ENCODE results near the gene PANK3.
"Not testable (repeated sequence)": the region's sequence is repeated elsewhere in the genome, so short reads cannot be mapped to it uniquely, and the experiment has no call there.

The PANK3 gene

DNA sequence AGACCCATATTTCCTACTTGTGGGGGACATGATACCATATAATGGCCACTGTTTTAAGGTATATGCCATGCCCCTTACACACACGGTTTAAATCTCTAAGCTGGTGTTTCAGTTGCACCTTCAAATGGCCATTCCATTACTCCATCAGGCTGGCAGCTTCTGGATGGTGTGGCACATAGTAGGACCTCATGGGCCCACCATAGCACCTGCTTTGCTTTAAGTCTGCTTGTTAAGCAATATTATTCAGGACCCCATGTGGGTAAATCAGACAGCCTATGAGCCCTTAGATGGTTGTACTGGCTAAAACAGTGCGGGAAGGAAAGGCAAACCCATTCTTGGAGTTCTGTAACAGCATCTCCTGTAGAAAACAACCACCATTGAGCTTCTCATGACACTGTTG lies 27.4 kb upstream of the PANK3 start:
- Mint-ChIP-seq H3K4me1 (ENCODE audit: low read depth in 2 of 2) (no peaks in the 10 kb centered on the region), H3K9me3 (no peaks in the 10 kb centered on the region), H3K27me3 (peaks cover 0 to 22% of the 10 kb centered on the region in 2 donors), H3K4me3 (no peak overlapping the region), H3K36me3 (ENCODE audit: insufficient read depth) (no peaks in the 10 kb centered on the region), H3K27ac (no peak overlapping the region)
- no peak for DNase-seq
- no peak for ATAC-seq (replicated peaks)

DNA sequence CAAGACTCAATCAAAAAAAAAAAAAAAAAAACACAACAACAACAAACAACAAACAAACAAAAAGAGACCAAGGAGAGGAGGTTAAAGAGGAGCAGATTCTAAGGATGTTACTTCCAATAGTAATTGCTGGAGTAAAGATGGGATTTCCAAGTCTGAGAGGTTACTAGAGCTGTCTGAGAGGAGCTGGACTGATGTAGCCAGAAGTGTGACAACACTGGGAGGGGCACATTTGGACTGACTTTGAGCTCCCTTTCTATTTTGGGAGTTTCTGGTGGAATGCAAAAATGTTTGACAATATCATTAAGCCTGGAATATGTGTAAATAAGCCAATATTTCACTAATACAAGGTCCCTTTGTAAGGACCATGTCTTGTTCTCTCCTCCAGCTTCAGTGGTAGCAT lies 25.3 kb upstream of the PANK3 start:
- no peaks in the 10 kb centered on the region for H3K36me3 Mint-ChIP-seq (ENCODE audit: insufficient read depth)
- ATAC-seq (replicated peaks) (no peak), DNase-seq (no peak)
- no peaks in the 10 kb centered on the region for H3K9me3 Mint-ChIP-seq
- H3K4me3 Mint-ChIP-seq: no peak overlapping the region
- no peaks in the 10 kb centered on the region for H3K4me1 Mint-ChIP-seq (ENCODE audit: low read depth in 2 of 2)
- peaks cover 0 to 26% of the 10 kb centered on the region in 2 donors for H3K27me3 Mint-ChIP-seq
- H3K27ac Mint-ChIP-seq: no peak overlapping the region

DNA sequence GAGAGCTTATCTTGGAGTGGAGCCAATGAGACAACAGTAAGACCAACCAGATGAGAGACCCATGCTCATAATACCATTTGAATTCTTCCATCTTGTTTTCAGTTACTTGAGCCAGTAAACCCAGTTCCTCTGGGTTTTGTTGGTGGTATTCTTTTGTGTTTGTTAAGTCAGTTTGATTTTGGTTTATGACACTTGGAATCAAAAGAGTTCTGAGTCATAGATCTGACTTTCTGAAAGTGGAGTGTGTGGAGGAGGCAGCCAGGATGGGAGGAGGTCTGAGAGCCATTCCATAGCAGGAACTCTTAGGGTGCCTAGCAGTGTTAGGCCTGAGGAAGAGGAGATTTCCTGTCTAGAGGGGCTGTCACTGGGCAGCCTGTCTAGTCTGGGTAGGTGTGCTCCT lies 24.6 kb upstream of the PANK3 start:
- ATAC-seq (replicated peaks): no peak
- no peak for DNase-seq
- Mint-ChIP-seq H3K4me3 (no peak overlapping the region), H3K9me3 (no peaks in the 10 kb centered on the region), H3K4me1 (ENCODE audit: low read depth in 2 of 2) (no peaks in the 10 kb centered on the region), H3K36me3 (ENCODE audit: insufficient read depth) (no peaks in the 10 kb centered on the region), H3K27me3 (peaks cover 0 to 29% of the 10 kb centered on the region in 2 donors), H3K27ac (no peak overlapping the region)

DNA sequence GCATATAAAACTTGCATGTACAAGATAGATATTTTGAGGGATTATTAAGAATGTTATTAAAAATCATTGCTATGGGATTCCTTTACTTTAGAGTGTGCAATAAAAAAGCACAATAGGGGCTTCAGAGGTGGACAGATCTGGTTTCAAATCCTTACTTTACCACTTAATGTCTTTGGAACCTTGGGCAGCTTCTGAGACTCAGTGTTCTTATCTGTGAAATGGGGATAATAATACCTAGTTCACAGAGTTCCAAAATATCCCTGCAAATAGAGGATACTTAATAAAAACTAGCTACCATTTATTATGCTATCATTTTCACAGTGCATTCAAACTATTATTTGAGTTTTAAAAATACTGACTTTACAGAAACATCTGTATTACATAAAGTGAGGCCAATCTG lies 23.3 kb upstream of the PANK3 start:
- H3K9me3 Mint-ChIP-seq: no peaks in the 10 kb centered on the region
- H3K4me1 Mint-ChIP-seq (ENCODE audit: low read depth in 2 of 2): no peaks in the 10 kb centered on the region
- no peak overlapping the region for H3K27ac Mint-ChIP-seq
- peaks cover 7 to 40% of the 10 kb centered on the region in 2 donors for H3K27me3 Mint-ChIP-seq
- no peaks in the 10 kb centered on the region for H3K36me3 Mint-ChIP-seq (ENCODE audit: insufficient read depth)
- ATAC-seq (replicated peaks): no peak
- no peak for DNase-seq
- H3K4me3 Mint-ChIP-seq: no peak overlapping the region

DNA sequence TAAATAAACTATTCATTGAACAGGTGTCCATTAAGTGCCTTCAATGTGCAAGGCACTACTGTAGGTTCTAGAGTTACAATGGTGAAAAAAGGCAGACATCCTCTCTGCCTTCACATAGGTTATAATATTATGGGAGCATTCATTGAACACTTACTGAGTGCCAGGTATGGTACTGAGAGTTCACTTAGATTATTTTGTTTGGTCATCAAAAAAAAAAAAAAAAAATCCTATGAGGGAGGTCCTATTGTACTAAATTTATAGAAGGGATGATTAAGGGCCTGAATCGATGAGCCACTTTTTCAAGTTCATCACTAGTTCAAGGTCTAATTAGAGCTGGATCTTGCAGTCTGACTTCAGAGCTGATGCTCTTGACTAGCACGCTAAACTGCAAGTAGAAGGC lies 22.8 kb upstream of the PANK3 start:
- Mint-ChIP-seq H3K9me3 (no peaks in the 10 kb centered on the region), H3K4me1 (ENCODE audit: low read depth in 2 of 2) (no peaks in the 10 kb centered on the region), H3K27me3 (peaks cover 11 to 45% of the 10 kb centered on the region in 2 donors), H3K27ac (no peak overlapping the region), H3K4me3 (no peak overlapping the region), H3K36me3 (ENCODE audit: insufficient read depth) (no peaks in the 10 kb centered on the region)
- no peak for ATAC-seq (replicated peaks)
- no peak for DNase-seq

DNA sequence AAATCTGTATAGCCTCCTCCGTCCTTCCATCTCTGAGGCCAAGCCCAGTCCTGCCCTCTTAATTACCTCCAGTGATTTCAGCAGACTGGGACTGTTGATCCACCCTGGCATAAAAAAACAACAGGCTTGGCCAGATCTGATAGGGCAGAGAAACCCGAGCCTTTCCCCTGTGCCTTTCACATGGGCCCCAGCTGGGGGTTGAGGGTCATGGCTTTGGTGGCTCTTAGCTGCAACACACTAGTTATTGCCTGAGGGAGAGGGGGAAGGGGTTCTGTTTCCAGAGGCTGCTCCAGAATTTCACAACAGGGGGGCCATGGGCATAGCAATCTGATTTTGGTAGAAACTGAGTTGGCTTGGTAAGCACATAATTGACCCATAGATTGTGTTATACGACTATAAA lies 21.2 kb upstream of the PANK3 start:
- DNase-seq (no peak), ATAC-seq (replicated peaks) (no peak)
- Mint-ChIP-seq H3K4me3 (no peak overlapping the region), H3K27me3 (peaks cover 26 to 52% of the 10 kb centered on the region in 2 donors), H3K4me1 (ENCODE audit: low read depth in 2 of 2) (no peaks in the 10 kb centered on the region), H3K9me3 (no peaks in the 10 kb centered on the region), H3K36me3 (ENCODE audit: insufficient read depth) (no peaks in the 10 kb centered on the region), H3K27ac (no peak overlapping the region)

DNA sequence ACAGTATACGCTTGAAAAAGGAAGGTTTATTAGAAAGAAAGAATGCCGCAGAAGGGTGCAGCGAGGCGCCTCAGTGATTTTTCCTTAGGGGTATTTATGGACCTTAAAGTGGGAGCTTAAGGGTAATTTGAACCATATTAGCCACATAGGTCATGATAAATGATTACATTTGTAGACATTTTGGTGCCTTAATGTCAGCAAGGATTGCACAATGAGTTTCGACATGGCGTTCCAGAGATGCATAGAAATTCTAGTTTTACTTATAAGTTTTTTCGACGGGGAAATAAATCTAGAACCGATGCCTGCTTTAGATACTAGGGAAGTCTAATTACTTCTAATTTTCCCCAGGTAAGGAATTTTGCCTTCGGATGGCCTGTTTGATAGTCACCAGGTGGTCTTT lies 20.7 kb upstream of the PANK3 start:
- no peaks in the 10 kb centered on the region for H3K36me3 Mint-ChIP-seq (ENCODE audit: insufficient read depth)
- no peak overlapping the region for H3K4me3 Mint-ChIP-seq
- no peaks in the 10 kb centered on the region for H3K9me3 Mint-ChIP-seq
- no peaks in the 10 kb centered on the region for H3K4me1 Mint-ChIP-seq (ENCODE audit: low read depth in 2 of 2)
- no peak overlapping the region for H3K27ac Mint-ChIP-seq
- peaks cover 32 to 52% of the 10 kb centered on the region in 2 donors for H3K27me3 Mint-ChIP-seq
- ATAC-seq (replicated peaks) (no peak), DNase-seq (no peak)

DNA sequence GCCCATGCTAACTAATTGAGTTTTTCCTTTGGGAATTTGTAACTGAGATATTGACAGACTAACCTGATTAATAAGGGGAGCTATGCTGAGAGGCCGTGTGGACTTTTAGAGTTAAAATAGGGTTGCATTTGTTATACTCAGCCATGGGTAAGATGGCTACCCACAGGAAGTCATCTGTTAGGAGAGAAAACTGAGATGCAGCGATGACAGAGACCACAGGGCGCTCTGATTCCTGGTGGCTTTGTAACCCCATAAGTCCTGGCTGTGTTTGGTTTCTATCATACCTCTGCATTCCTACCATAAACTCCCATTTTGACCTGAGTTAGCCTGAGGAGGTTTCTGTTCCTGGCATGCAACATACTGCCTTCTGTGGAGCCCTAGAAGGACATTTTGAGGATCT lies 19.5 kb upstream of the PANK3 start:
- Mint-ChIP-seq H3K36me3 (ENCODE audit: insufficient read depth) (no peaks in the 10 kb centered on the region), H3K4me3 (no peak overlapping the region), H3K27me3 (peaks cover 44 to 56% of the 10 kb centered on the region in 2 donors), H3K4me1 (ENCODE audit: low read depth in 2 of 2) (no peaks in the 10 kb centered on the region), H3K27ac (no peak overlapping the region), H3K9me3 (no peaks in the 10 kb centered on the region)
- DNase-seq (no peak), ATAC-seq (replicated peaks) (no peak)

DNA sequence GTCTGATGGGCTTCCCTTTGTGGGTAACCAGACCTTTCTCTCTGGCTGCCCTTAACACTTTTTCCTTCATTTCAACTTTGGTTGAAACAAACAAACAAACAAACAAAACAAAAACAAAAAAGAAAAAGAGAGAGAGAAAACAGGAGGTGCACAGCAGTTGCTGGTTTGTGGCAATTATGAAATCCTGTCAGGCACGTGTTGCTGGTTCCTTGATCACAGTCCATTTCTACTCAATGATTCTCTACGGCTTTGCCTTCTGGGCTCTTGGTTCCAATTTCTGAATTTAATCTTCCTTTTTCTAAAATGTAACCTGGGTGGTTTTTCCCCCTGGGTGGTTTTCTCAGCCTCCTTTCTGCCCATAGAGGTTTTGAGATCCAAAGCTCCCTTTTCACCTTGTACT lies 17.8 kb upstream of the PANK3 start:
- H3K36me3 Mint-ChIP-seq (ENCODE audit: insufficient read depth): no peaks in the 10 kb centered on the region
- H3K4me3 Mint-ChIP-seq: no peak overlapping the region
- DNase-seq (no peak), ATAC-seq (replicated peaks) (no peak)
- no peaks in the 10 kb centered on the region for H3K9me3 Mint-ChIP-seq
- peaks cover 50 to 64% of the 10 kb centered on the region in 2 donors for H3K27me3 Mint-ChIP-seq
- H3K4me1 Mint-ChIP-seq (ENCODE audit: low read depth in 2 of 2): no peaks in the 10 kb centered on the region
- no peak overlapping the region for H3K27ac Mint-ChIP-seq

DNA sequence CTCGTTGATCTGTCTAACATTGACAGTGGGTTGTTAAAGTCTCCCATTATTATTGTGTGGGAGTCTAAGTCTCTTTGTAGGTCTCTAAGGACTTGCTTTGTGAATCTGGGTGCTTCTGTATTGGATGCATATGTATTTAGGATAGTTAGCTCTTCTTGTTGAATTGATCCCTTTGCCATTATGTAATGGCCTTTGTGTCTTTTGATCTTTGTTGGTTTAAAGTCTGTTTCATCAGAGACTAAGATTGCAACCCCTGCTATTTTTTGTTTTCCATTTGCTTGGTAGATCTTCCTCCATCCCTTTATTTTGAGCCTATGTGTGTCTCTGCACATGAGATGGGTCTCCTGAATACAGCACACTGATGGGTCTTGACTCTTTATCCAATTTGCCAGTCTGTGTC lies 17.0 kb upstream of the PANK3 start:
- H3K27me3 Mint-ChIP-seq: peaks cover 50 to 64% of the 10 kb centered on the region in 2 donors
- not testable (repeated sequence) for H3K9me3 Mint-ChIP-seq; H3K4me3 Mint-ChIP-seq; DNase-seq; H3K36me3 Mint-ChIP-seq (ENCODE audit: insufficient read depth); ATAC-seq (replicated peaks); H3K4me1 Mint-ChIP-seq (ENCODE audit: low read depth in 2 of 2); H3K27ac Mint-ChIP-seq

DNA sequence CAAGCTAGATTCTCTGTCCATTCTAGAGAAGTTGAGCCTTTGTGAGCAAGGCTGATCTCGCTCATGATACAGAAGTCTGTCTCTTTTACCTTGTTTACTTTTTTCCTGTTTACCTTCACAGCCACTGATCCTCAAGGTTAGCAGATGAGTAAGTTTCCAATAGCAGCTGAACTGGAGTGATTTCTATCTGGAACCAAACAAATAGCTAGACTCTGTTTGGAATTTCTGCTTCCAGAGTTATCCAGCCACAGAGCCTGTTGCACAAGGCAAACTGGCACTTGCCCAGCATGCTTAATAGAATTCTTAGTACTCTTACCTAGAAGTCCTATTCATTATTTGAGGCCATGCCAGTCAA lies 12.8 kb upstream of the PANK3 start:
- no peaks in the 10 kb centered on the region for H3K4me1 Mint-ChIP-seq (ENCODE audit: low read depth in 2 of 2)
- H3K27me3 Mint-ChIP-seq: peaks cover 49 to 61% of the 10 kb centered on the region in 2 donors
- ATAC-seq (replicated peaks) (no peak), DNase-seq (no peak)
- no peak overlapping the region for H3K27ac Mint-ChIP-seq
- H3K4me3 Mint-ChIP-seq: no peak overlapping the region
- no peaks in the 10 kb centered on the region for H3K9me3 Mint-ChIP-seq
- H3K36me3 Mint-ChIP-seq (ENCODE audit: insufficient read depth): peaks cover 2% of the 10 kb centered on the region

DNA sequence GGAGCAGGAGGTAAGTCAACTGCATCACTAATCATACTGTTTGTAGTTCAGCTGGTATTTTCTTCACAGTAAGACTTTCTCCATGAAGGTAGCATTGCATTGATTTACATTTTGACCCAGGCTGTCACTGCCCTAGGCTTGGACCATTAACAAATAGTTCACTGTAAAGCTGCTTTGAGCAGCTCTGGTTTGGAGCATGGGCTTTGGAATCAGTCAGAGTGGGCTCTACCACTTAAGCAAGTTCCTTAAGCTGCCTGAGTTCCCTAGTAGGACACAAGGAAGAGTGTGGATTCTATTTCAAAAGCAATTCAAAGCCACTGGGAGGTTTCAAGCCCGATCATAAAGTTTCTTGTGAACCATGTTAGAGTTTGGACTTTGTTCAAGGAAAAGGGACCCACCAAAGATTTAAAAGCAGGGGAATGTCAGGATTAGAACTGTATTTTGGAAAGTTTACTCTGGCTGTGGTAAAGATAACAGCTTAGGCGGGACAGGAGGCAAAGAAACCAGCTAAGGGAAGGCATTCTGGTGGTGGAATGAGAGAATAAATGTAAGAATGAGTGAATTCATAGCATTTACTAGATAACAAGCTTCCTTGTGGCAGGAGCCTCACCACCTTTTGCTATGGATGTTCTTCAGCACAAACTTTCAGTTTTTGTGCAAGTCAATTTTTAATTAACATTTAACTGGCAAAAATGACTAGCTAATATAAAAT lies 12.3 kb upstream of the PANK3 start:
- no peaks in the 10 kb centered on the region for H3K4me1 Mint-ChIP-seq (ENCODE audit: low read depth in 2 of 2)
- H3K9me3 Mint-ChIP-seq: no peaks in the 10 kb centered on the region
- no peak for DNase-seq
- peaks cover 48 to 61% of the 10 kb centered on the region in 2 donors for H3K27me3 Mint-ChIP-seq
- H3K4me3 Mint-ChIP-seq: no peak overlapping the region
- ATAC-seq (replicated peaks): no peak
- no peak overlapping the region for H3K27ac Mint-ChIP-seq
- peaks cover 2% of the 10 kb centered on the region for H3K36me3 Mint-ChIP-seq (ENCODE audit: insufficient read depth)

DNA sequence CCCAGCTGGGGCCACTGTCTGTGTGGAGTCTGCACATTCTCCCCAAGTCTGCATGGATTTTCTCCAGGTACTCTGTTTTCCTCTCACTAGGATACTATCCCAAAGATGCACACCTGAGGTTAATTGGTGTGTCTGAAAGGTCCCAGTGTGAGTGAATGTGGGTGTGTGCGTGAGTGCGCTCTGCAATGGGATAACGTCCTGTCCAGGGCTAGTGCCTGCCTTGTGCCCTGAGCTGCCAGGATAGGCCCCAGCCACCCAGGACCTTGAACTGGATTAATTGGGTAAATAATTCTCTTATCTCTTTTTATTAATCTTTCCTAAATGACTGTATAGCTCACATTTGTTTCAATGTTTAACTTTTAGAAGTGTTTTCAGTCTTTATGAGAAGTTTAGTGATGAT lies 11.5 kb upstream of the PANK3 start:
- H3K36me3 Mint-ChIP-seq (ENCODE audit: insufficient read depth): peaks cover 2% of the 10 kb centered on the region
- H3K4me3 Mint-ChIP-seq: no peak overlapping the region
- H3K4me1 Mint-ChIP-seq (ENCODE audit: low read depth in 2 of 2): no peaks in the 10 kb centered on the region
- no peak for DNase-seq
- peaks cover 48 to 61% of the 10 kb centered on the region in 2 donors for H3K27me3 Mint-ChIP-seq
- H3K9me3 Mint-ChIP-seq: no peaks in the 10 kb centered on the region
- ATAC-seq (replicated peaks): no peak
- H3K27ac Mint-ChIP-seq: no peak overlapping the region

DNA sequence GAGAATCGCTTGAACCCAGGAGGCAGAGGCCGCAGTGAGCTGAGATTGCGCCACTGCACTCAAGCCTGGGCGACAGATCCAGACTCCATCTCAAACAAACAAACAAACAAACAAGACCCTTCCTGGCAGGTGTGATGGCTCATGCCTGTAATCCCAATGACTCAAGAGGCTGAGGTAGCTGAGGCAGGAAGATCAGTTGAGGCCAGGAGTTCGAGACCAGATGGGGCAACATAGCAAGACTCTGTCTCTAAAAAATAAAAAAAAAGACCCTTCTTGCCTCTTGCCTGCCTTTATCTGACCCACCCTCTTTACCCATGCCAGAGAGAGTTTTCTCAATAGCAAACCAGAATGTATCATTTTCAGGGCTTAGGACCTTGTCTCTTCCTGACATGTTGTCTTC lies 8.8 kb upstream of the PANK3 start:
- Mint-ChIP-seq H3K36me3 (ENCODE audit: insufficient read depth) (peaks cover 2% of the 10 kb centered on the region), H3K27ac (no peak overlapping the region), H3K27me3 (peaks cover 29 to 42% of the 10 kb centered on the region in 2 donors), H3K4me3 (no peak overlapping the region), H3K4me1 (ENCODE audit: low read depth in 2 of 2) (no peaks in the 10 kb centered on the region), H3K9me3 (no peaks in the 10 kb centered on the region)
- DNase-seq (no peak), ATAC-seq (replicated peaks) (no peak)
